DMS79 (cell line): ENCODE measurements around the gene DISC1.
"Not testable (repeated sequence)": the region's sequence is repeated elsewhere in the genome, so short reads cannot be mapped to it uniquely, and the experiment has no call there.

Experiments used
- DNase-seq: peaks from one replicate; lab custom pipeline; 2025; lab: John Stamatoyannopoulos, UW

The DISC1 gene

DNA sequence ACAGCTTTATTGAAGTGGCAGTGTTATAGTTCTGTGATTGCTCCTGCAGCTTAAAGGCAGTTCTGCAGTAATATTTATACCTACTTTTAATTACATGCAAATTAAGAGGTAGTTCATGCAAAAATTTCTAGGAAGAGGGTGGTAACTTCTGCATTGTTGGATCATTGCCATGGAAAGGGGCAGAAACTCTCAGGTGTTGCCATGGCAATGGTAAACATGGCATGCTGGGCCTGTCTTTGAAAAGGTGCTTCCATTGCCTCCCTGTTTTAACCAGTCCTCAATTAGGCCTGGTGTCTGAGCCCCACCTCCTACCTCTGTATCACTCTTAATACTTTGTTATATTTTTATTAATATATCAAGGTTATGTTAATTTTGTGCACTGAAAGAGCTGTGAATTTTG is 104.7 kb downstream of the DISC1 start:
- DNase-seq, result no peak

- DNase-seq, result no peak
Observed at GRCh38 chr1:231733063-231733462, 106.5 kb downstream of the DISC1 start.

DNA sequence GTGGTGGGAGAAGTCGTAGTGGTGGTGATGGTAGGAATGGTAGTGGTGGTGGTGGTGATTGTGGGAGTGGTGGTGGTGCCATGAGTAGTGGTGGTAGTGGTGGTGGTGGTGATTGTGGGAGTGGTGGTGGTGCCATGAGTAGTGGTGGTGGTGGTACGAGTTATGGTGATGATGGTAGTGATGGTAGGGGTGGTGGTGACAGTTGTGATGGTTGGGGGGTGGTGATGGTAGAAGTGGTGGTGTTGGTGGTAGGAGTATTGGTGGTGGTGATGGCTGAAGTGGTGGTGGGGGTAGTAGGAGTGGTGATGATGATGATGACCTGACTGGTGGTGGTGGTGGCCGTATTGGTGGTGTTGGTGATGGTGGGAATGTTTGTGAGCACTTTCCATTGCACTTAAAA is 107.1 kb downstream of the DISC1 start:
- no peak for DNase-seq

GRCh38 chr1:231734417-231734816 is 107.8 kb downstream of the DISC1 start:
- DNase-seq, result no peak

- DNase-seq, result no peak
Observed at GRCh38 chr1:231735411-231735810, 108.8 kb downstream of the DISC1 start.

GRCh38 chr1:231735941-231736340 is 109.4 kb downstream of the DISC1 start:
- DNase-seq, result no peak

- no peak for DNase-seq
Observed at GRCh38 chr1:231736464-231736863, 109.9 kb downstream of the DISC1 start.

- DNase-seq, result no peak
Observed at GRCh38 chr1:231738554-231738953, 112.0 kb downstream of the DISC1 start.

GRCh38 chr1:231743966-231744365 is 117.4 kb downstream of the DISC1 start:
- DNase-seq, result no peak

DNA sequence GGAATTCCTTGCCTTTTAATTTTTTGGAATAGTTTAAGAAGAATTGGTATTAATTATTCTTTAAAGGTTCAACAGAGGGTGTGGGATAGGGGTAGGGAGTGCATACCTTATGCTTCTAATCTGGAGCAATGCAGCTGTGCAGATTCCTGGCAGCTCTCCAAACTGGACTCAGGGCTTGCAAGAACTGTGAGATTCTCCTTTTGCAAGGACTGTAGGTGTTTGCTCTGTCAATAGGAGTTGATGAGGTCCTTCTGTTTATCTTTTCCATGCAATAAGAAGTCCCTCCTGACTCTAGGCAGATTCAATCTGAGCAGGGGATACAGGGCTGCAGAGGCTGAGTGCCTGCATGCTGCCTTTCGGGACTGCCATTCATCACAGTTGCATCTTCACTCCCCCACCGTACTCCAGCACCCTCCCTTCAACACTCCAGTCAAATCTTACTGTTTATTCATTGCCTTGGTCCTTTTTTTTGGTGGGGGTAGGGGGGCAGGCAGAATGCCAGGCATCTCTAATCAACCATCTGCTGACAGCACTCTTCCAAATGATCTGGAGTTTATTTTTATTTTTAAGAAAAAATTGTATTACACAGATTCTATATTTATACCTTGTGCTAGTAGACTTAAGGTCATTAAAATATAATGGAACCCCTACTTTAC is 122.3 kb downstream of the DISC1 start:
- no peak for DNase-seq

- DNase-seq, result no peak
Observed at GRCh38 chr1:231750296-231750695, 123.7 kb downstream of the DISC1 start.

GRCh38 chr1:231750818-231751362 is 124.3 kb downstream of the DISC1 start:
- no peak for DNase-seq

DNA sequence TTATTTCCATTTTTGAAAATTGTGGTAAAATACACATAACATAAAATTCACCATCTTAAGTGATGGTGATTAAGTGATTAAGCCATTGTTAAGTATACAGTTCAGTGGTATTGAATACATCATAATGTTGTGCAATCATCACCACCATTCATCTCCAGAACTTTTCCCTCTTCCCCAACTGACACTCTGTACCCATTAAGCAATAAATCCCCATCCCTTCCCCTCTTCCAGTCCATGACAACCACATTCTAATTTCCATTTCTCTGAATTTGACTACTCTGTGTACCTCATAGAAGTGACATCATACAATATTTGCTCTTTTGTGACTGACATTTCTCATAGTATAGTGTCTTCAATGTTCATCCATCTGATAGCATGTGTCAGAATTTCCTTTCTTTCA is 124.8 kb downstream of the DISC1 start:
- no peak for DNase-seq

GRCh38 chr1:231753313-231753712 is 126.7 kb downstream of the DISC1 start:
- no peak for DNase-seq

- DNase-seq, result no peak
Observed at GRCh38 chr1:231757101-231757404, 130.5 kb downstream of the DISC1 start.

DNA sequence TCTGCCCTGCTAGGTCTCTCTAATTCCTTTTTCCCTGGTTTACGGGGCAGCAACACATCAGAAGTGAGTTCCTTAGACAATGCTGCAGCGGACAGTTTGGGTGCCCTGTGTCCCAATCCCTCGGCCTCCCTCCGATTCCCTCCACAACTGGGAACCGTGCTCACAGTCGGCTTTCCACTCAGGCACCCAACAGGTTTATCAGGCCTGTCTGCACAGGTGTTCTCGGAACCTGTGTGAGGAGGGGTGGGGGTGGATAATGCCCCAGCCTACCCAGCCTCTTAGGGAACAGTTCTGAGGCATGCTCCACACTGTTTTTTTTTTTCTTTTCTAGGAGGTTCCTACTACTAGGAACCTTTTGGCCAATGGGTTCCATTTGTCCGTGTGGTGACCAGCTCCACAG is 131.2 kb downstream of the DISC1 start:
- no peak for DNase-seq

DNA sequence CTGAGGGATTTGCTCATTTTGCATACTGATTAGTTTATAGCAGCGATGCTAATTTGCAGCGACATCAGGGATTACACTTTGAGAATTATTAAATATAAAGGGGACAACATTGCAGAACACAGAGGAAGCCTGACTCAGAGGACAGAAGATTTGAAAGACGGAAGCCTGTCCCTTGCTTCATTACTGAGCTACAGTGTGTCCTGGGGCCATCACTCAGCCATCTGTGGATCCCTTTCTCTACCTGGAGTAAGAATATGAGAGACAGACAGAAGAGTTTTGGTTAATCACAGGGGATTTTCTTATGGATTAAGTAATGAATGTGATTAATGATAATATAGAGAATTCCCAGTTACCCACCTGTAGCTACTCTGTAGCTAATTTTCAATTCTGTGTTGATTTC is 134.7 kb downstream of the DISC1 start:
- DNase-seq, result no peak

DNA sequence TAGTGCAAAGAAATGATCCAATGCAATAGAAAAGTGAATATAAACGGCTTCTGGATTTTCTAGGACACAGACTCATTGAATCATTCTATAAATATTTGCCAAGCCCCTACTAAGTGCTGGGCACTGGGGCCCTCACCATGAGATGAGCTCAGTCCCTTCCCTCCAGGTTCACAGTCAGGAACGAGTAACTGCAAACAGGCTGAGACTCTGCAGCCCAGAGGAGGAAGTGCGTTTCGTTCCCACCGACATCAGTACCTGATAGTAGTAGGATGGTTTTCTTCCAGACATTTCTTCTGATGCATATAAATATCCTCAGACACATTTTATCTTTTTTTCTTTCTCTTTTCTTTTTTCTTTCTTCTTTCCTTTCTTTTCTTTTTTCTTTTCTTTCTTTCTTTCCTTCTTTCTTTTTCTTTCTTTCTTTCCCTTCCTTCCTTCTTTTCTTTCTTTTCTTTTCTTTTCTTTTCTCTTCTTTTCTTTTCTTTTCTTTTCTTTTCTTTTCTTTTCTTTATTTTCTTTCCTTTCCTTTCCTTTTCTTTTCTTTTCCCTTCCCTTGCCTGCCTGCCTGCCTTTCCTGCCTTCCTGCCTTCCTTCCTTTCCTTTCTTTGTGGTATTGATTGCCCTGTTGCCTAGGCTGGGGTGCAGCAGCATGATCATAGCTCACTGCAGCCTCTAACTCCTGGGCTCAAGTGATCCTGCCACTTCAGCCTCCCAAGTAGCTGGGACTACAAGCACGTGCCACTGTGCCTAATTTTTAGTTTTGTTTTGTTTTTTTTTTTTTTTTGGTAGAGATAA is 135.4 kb downstream of the DISC1 start:
- DNase-seq, result no peak

GRCh38 chr1:231763456-231763855 is 136.9 kb downstream of the DISC1 start:
- DNase-seq, result no peak

- DNase-seq, result not testable (repeated sequence)
Observed at GRCh38 chr1:231765825-231766224, 139.2 kb downstream of the DISC1 start.

- DNase-seq, result no peak
Observed at GRCh38 chr1:231767471-231767870, 140.9 kb downstream of the DISC1 start.

- peak; percentile 31 for DNase-seq
Observed at GRCh38 chr1:231768416-231768815, 141.8 kb downstream of the DISC1 start.

DNA sequence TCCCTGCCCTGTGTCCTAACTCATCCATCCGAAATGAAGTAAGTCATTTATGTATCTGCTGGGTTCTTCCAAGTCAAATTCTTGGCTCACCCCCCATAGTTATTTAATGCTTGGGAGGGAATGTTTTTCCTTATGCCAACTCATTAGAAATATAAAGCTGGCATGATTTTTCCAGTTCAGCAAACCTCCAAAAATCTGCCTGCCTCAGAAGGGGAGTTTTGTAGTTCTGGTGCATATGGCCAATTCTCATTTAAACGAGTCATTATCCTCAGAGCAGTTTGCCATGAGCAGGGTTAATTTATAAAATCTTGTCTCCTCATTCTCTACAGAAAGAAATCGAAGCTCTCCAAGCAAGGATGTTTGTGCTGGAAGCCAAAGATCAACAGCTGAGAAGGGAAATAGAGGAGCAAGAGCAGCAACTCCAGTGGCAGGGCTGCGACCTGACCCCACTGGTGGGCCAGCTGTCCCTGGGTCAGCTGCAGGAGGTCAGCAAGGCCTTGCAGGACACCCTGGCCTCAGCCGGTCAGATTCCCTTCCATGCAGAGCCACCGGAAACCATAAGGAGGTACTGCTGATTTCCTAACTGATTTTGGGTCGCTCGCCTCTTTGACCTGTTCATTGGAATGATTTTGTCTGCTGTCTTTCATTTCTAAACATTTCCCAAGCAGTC is 144.1 kb downstream of the DISC1 start:
- no peak for DNase-seq
